SK-N-SH treated with all-trans-retinoic acid at 6 μM for 48 hours (cell line): ENCODE data around the gene TRABD2B.
A peak's percentile ranks its signal among the peaks of the same experiment; 100 is the strongest.

Experiments used
- ATAC-seq: fragments of 200-7000 bp; cut with Tn5 transposase; 3 replicates; pipeline ENCODE4 v1.9.1; 2020; ENCODE audit warnings: mild to moderate bottlenecking, moderate library complexity
- ARNTL ChIP-seq: fragments of 450-650 bp; formaldehyde crosslinking; IDR thresholded peaks from 2 replicates; pipeline ENCODE4 v1.5.0; 2020; ENCODE audit warnings: low read depth, mild to moderate bottlenecking, moderate library complexity, borderline replicate concordance
- BACH2 ChIP-seq: fragments of 250-450 bp; sonication (Bioruptor Pico); IDR thresholded peaks from 2 replicates; pipeline ENCODE4 v1.9.0; 2021; ENCODE audit warnings: mild to moderate bottlenecking, borderline replicate concordance
- CSDC2 ChIP-seq: fragments of 250-450 bp; sonication (Bioruptor Pico); IDR thresholded peaks from 2 replicates; pipeline ENCODE4 v1.5.0; 2020; ENCODE audit warnings: mild to moderate bottlenecking, moderate library complexity
- ESRRG ChIP-seq: fragments of 250-450 bp; sonication (Bioruptor Pico); IDR thresholded peaks from 2 replicates; pipeline ENCODE4 v1.6.1; 2021; ENCODE audit warnings: mild to moderate bottlenecking
- GLIS3 ChIP-seq: fragments of 250-450 bp; sonication (Bioruptor Pico); IDR thresholded peaks from 2 replicates; pipeline ENCODE4 v1.5.0; 2020; ENCODE audit warnings: mild to moderate bottlenecking, moderate library complexity
- ISL1 ChIP-seq: fragments of 250-450 bp; sonication (Bioruptor Pico); IDR thresholded peaks from 2 replicates; pipeline ENCODE4 v2.1.2; 2022; ENCODE audit warnings: mild to moderate bottlenecking, moderate library complexity
- OSR1 ChIP-seq: fragments of 250-450 bp; sonication (Bioruptor Pico); IDR thresholded peaks from 2 replicates; pipeline ENCODE4 v1.8.0; 2022; ENCODE audit warnings: moderate library complexity, mild to moderate bottlenecking, inconsistent platforms
- PPARA ChIP-seq: fragments of 250-450 bp; sonication (Bioruptor Pico); IDR thresholded peaks from 2 replicates; pipeline ENCODE4 v1.5.0; 2020; ENCODE audit warnings: mild to moderate bottlenecking, borderline replicate concordance
- SNAI2 ChIP-seq: fragments of 250-450 bp; sonication (Bioruptor Pico); IDR thresholded peaks from 2 replicates; pipeline ENCODE4 v1.5.0; 2020; ENCODE audit warnings: mild to moderate bottlenecking, moderate library complexity
- TCF4 ChIP-seq: fragments of 250-450 bp; sonication (Bioruptor Pico); IDR thresholded peaks from 2 replicates; pipeline ENCODE4 v1.8.0; 2021; ENCODE audit warnings: mild to moderate bottlenecking, moderate library complexity, borderline replicate concordance
- TOX ChIP-seq: fragments of 250-450 bp; sonication (Bioruptor Pico); IDR thresholded peaks from 2 replicates; pipeline ENCODE4 v1.8.0; 2021; ENCODE audit warnings: mild to moderate bottlenecking, moderate library complexity, borderline replicate concordance
- ZFP3 ChIP-seq: fragments of 250-450 bp; sonication (Bioruptor Pico); IDR thresholded peaks from 2 replicates; pipeline ENCODE4 v1.5.0; 2020; ENCODE audit warnings: mild to moderate bottlenecking, moderate library complexity
- ZFP30 ChIP-seq: fragments of 450-650 bp; formaldehyde crosslinking; IDR thresholded peaks from 2 replicates; pipeline ENCODE4 v1.5.0; 2022; ENCODE audit warnings: mild to moderate bottlenecking, moderate library complexity
- ZNF565 ChIP-seq: fragments of 450-650 bp; formaldehyde crosslinking; conservative IDR thresholded peaks from 2 replicates; pipeline ENCODE4 v1.5.0; 2020; ENCODE audit warnings: low read depth, mild to moderate bottlenecking, moderate library complexity
- ZNF70 ChIP-seq: fragments of 450-650 bp; formaldehyde crosslinking; IDR thresholded peaks from 2 replicates; pipeline ENCODE4 v1.5.0; 2020; ENCODE audit warnings: mild to moderate bottlenecking, moderate library complexity
- ZNF8 ChIP-seq: fragments of 450-650 bp; formaldehyde crosslinking; IDR thresholded peaks from 2 replicates; pipeline ENCODE4 v1.5.0; 2020; ENCODE audit warnings: mild to moderate bottlenecking, moderate library complexity
- TF ChIP-seq, protein P1 (sequence below): fragments of 250-450 bp; sonication (Bioruptor Pico); IDR thresholded peaks from 2 replicates; pipeline ENCODE4 v1.5.1; 2021; ENCODE audit warnings: mild to moderate bottlenecking, moderate library complexity
- TF ChIP-seq, protein P2 (sequence below): fragments of 250-450 bp; sonication (Bioruptor Pico); IDR thresholded peaks from 2 replicates; pipeline ENCODE4 v1.8.0; 2020; ENCODE audit warnings: mild to moderate bottlenecking, moderate library complexity, borderline replicate concordance
- TF ChIP-seq, protein P3 (sequence below): fragments of 250-450 bp; sonication (Bioruptor Pico); IDR thresholded peaks from 2 replicates; pipeline ENCODE4 v1.5.0; 2020; ENCODE audit warnings: mild to moderate bottlenecking, moderate library complexity
- TF ChIP-seq, protein P4 (sequence below): fragments of 250-450 bp; sonication (Bioruptor Pico); IDR thresholded peaks from 2 replicates; pipeline ENCODE4 v1.5.1; 2020; ENCODE audit warnings: low read depth, mild to moderate bottlenecking, moderate library complexity
- TF ChIP-seq, protein P5 (sequence below): fragments of 250-450 bp; sonication (Bioruptor Pico); IDR thresholded peaks from 2 replicates; pipeline ENCODE4 v1.8.0; 2021; ENCODE audit warnings: low read depth, mild to moderate bottlenecking, moderate library complexity, borderline replicate concordance

TRABD2B gene

DNA sequence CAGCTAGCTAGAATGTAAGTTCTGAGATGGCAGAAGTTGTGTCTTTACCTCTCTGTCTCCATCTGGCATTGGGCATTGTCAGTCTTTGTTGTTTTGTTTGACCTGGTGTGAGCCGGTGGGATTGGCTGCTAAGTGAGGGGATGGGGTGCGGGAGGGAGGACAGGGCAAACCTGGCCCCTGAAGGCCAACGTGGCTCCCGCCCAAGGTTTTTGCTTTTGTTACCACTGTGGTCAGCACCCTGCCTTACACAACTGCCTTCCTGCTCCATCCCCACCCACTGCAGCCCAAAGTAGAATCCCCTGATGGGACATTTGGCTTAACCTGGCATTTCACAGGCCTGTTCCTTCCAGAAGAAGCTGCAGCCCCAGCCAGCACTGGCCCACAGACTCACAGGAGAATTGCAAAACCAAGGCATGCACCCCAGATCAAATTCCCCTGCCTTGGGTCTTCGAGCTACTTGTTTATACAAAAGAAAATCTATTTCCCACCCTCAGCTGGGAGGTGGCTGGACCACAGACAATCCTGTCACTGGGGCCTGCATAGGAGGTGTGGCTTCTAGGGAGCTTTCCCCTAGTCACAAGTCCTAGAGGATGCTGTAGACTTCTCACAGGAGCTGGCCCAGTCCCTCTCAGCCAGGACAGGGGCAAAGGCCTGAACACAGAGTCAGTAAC is 147.5 kb downstream of the TRABD2B start:
- TF ChIP-seq ISL1 (CRISPR knock-in tag) (no peak), BACH2 (CRISPR knock-in tag) (no peak), ZNF565 (no peak)
- TF ChIP-seq, protein P1, sequence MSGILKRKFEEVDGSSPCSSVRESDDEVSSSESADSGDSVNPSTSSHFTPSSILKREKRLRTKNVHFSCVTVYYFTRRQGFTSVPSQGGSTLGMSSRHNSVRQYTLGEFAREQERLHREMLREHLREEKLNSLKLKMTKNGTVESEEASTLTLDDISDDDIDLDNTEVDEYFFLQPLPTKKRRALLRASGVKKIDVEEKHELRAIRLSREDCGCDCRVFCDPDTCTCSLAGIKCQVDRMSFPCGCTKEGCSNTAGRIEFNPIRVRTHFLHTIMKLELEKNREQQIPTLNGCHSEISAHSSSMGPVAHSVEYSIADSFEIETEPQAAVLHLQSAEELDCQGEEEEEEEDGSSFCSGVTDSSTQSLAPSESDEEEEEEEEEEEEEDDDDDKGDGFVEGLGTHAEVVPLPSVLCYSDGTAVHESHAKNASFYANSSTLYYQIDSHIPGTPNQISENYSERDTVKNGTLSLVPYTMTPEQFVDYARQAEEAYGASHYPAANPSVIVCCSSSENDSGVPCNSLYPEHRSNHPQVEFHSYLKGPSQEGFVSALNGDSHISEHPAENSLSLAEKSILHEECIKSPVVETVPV (CRISPR knock-in tag), result no peak
- TF ChIP-seq, protein P2, sequence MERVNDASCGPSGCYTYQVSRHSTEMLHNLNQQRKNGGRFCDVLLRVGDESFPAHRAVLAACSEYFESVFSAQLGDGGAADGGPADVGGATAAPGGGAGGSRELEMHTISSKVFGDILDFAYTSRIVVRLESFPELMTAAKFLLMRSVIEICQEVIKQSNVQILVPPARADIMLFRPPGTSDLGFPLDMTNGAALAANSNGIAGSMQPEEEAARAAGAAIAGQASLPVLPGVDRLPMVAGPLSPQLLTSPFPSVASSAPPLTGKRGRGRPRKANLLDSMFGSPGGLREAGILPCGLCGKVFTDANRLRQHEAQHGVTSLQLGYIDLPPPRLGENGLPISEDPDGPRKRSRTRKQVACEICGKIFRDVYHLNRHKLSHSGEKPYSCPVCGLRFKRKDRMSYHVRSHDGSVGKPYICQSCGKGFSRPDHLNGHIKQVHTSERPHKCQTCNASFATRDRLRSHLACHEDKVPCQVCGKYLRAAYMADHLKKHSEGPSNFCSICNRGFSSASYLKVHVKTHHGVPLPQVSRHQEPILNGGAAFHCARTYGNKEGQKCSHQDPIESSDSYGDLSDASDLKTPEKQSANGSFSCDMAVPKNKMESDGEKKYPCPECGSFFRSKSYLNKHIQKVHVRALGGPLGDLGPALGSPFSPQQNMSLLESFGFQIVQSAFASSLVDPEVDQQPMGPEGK (CRISPR knock-in tag), result no peak
- TF ChIP-seq, protein P3, sequence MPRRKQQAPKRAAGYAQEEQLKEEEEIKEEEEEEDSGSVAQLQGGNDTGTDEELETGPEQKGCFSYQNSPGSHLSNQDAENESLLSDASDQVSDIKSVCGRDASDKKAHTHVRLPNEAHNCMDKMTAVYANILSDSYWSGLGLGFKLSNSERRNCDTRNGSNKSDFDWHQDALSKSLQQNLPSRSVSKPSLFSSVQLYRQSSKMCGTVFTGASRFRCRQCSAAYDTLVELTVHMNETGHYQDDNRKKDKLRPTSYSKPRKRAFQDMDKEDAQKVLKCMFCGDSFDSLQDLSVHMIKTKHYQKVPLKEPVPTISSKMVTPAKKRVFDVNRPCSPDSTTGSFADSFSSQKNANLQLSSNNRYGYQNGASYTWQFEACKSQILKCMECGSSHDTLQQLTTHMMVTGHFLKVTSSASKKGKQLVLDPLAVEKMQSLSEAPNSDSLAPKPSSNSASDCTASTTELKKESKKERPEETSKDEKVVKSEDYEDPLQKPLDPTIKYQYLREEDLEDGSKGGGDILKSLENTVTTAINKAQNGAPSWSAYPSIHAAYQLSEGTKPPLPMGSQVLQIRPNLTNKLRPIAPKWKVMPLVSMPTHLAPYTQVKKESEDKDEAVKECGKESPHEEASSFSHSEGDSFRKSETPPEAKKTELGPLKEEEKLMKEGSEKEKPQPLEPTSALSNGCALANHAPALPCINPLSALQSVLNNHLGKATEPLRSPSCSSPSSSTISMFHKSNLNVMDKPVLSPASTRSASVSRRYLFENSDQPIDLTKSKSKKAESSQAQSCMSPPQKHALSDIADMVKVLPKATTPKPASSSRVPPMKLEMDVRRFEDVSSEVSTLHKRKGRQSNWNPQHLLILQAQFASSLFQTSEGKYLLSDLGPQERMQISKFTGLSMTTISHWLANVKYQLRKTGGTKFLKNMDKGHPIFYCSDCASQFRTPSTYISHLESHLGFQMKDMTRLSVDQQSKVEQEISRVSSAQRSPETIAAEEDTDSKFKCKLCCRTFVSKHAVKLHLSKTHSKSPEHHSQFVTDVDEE (CRISPR knock-in tag), result no peak
- no peak for ATAC-seq

DNA sequence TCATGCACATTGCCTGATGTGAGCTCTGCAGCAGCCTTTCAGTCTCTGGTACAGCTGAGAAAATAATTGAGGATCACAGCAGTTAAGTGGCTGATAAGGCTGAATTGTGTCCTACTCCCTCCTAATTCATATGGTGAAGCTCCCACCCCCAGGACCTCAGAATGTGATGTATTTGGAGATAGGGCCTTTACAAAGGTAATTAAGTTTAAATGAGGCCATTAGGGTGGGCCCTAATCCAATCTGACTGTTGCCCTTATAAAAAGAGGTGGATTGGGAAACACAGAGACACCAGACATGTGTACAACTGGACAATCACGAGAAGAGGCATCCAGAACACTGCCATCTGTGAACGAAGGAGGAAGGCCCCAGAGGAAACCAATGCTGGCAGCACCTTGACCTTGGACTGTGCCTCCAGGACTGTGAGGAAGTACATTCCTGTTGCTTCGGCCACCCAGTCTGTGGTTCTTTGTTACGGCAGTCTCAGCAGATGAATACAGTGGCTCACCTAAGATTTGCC is 148.1 kb downstream of the TRABD2B start:
- peak; percentile 68; the same call in 2 of the 3 replicates for ATAC-seq
- TF ChIP-seq TOX (CRISPR knock-in tag) (no peak), ESRRG (CRISPR knock-in tag) (peak; percentile 80; the same call in 1 of the 2 replicates), ZFP30 (no peak), ZNF8 (CRISPR knock-in tag) (peak; percentile 34; the same call in 1 of the 2 replicates), PPARA (CRISPR knock-in tag) (0 out of 2 replicates have a peak, but pooled peaks have one; percentile 43), SNAI2 (CRISPR knock-in tag) (peak; percentile 63; the same call in 1 of the 2 replicates), TCF4 (CRISPR knock-in tag) (peak; percentile 97), ZFP3 (CRISPR knock-in tag) (0 out of 2 replicates have a peak, but pooled peaks have one; percentile 36), OSR1 (CRISPR knock-in tag) (no peak), ARNTL (no peak), ISL1 (CRISPR knock-in tag) (peak; percentile 93), GLIS3 (CRISPR knock-in tag) (peak; percentile 73; the same call in 1 of the 2 replicates), ZNF70 (CRISPR knock-in tag) (peak; percentile 31; the same call in 1 of the 2 replicates), ZNF565 (0 out of 2 replicates have a peak, but pooled peaks have one; percentile 46), CSDC2 (CRISPR knock-in tag) (no peak), BACH2 (CRISPR knock-in tag) (no peak)
- TF ChIP-seq, protein P4, sequence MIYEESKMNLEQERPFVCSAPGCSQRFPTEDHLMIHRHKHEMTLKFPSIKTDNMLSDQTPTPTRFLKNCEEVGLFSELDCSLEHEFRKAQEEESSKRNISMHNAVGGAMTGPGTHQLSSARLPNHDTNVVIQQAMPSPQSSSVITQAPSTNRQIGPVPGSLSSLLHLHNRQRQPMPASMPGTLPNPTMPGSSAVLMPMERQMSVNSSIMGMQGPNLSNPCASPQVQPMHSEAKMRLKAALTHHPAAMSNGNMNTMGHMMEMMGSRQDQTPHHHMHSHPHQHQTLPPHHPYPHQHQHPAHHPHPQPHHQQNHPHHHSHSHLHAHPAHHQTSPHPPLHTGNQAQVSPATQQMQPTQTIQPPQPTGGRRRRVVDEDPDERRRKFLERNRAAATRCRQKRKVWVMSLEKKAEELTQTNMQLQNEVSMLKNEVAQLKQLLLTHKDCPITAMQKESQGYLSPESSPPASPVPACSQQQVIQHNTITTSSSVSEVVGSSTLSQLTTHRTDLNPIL (CRISPR knock-in tag), result 0 out of 2 replicates have a peak, but pooled peaks have one; percentile 38
- TF ChIP-seq, protein P3 (CRISPR knock-in tag), result peak; percentile 98
- TF ChIP-seq, protein P2 (CRISPR knock-in tag), result 0 out of 2 replicates have a peak, but pooled peaks have one; percentile 52
- TF ChIP-seq, protein P1 (CRISPR knock-in tag), result peak; percentile 84; the same call in 1 of the 2 replicates
- TF ChIP-seq, protein P5, sequence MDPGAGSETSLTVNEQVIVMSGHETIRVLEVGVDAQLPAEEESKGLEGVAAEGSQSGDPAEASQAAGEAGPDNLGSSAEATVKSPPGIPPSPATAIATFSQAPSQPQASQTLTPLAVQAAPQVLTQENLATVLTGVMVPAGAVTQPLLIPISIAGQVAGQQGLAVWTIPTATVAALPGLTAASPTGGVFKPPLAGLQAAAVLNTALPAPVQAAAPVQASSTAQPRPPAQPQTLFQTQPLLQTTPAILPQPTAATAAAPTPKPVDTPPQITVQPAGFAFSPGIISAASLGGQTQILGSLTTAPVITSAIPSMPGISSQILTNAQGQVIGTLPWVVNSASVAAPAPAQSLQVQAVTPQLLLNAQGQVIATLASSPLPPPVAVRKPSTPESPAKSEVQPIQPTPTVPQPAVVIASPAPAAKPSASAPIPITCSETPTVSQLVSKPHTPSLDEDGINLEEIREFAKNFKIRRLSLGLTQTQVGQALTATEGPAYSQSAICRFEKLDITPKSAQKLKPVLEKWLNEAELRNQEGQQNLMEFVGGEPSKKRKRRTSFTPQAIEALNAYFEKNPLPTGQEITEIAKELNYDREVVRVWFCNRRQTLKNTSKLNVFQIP (CRISPR knock-in tag), result no peak
